GM23248 (cell line): ENCODE results near the gene ERI2. TPM values are rescaled to one million over a fixed set of nuclear protein-coding genes. Genes with fewer than 3 reads are reported as not detected.
"Not testable (repeated sequence)": the region's sequence is repeated elsewhere in the genome, so short reads cannot be mapped to it uniquely, and the experiment has no call there.

Experiments
- DNase-seq: peaks from one replicate; pipeline ENCODE4 v3.0.0-alpha.2; 2015
- H2AFZ ChIP-seq: fragments of 200-600 bp; sonication (generic); 2 replicates; pipeline ENCODE4 v1.6.1; 2016; ENCODE audit warnings: antibody characterized with exemption
- H3F3A ChIP-seq: fragments of 200-600 bp; sonication (generic); 2 replicates; pipeline ENCODE4 v1.6.1; 2016; ENCODE audit warnings: mild to moderate bottlenecking, antibody characterized with exemption, mixed run types; ENCODE audit not compliant: insufficient read depth
- H3K27ac ChIP-seq: fragments of 200-600 bp; sonication (generic); 2 replicates; pipeline ENCODE4 v1.5.1; 2016; ENCODE audit warnings: mild to moderate bottlenecking
- H3K27me3 ChIP-seq: fragments of 200-600 bp; sonication (generic); replicated peaks from 2 replicates; pipeline ENCODE4 v1.6.1; 2016; ENCODE audit warnings: mild to moderate bottlenecking; ENCODE audit not compliant: insufficient read depth
- H3K36me3 ChIP-seq: fragments of 200-600 bp; sonication (generic); 2 replicates; pipeline ENCODE4 v1.6.1; 2016; ENCODE audit warnings: low read depth, mild to moderate bottlenecking
- H3K4me1 ChIP-seq: fragments of 200-600 bp; sonication (generic); 2 replicates; pipeline ENCODE4 v1.6.1; 2016; ENCODE audit warnings: mild to moderate bottlenecking; ENCODE audit not compliant: insufficient read depth
- H3K4me2 ChIP-seq: fragments of 200-600 bp; sonication (generic); one replicate; pipeline ENCODE4 v1.6.1; 2016; ENCODE audit warnings: mild to moderate bottlenecking; ENCODE audit not compliant: unreplicated experiment
- H3K4me3 ChIP-seq: fragments of 200-600 bp; sonication (generic); 2 replicates; pipeline ENCODE4 v1.5.1; 2016; ENCODE audit warnings: mild to moderate bottlenecking
- H3K79me2 ChIP-seq: fragments of 200-600 bp; sonication (generic); 2 replicates; pipeline ENCODE4 v1.6.1; 2016; ENCODE audit warnings: mild to moderate bottlenecking; ENCODE audit not compliant: insufficient read depth
- H3K9ac ChIP-seq: fragments of 200-600 bp; sonication (generic); 2 replicates; pipeline ENCODE4 v1.6.1; 2016; ENCODE audit warnings: mild to moderate bottlenecking
- H3K9me2 ChIP-seq: fragments of 200-600 bp; sonication (generic); 2 replicates; pipeline ENCODE4 v1.6.1; 2016; ENCODE audit warnings: mixed run types, mild to moderate bottlenecking, moderate library complexity; ENCODE audit not compliant: insufficient read depth
- H3K9me3 ChIP-seq: fragments of 200-600 bp; sonication (generic); one replicate; pipeline ENCODE4 v1.6.1; 2017; ENCODE audit warnings: low read depth
- H4K20me1 ChIP-seq: fragments of 200-600 bp; sonication (generic); 2 replicates; pipeline ENCODE4 v1.6.0; 2016; ENCODE audit not compliant: insufficient read depth
- EZH2 ChIP-seq: fragments of 200-600 bp; sonication (generic); IDR thresholded peaks from 2 replicates; pipeline ENCODE4 v1.6.1; 2018; ENCODE audit warnings: antibody characterized with exemption, mild to moderate bottlenecking; ENCODE audit not compliant: insufficient read depth, poor library complexity, severe bottlenecking
- EZH2phosphoT487 ChIP-seq: fragments of 200-600 bp; sonication (generic); IDR thresholded peaks from 2 replicates; pipeline ENCODE4 v1.6.1; 2018; ENCODE audit warnings: antibody characterized with exemption, moderate library complexity, mild to moderate bottlenecking, low read depth; ENCODE audit not compliant: insufficient read depth
- WGBS, 2 experiments: methylation state at CpG; one replicate each; pipeline ENCODE4 v1.1.6; 2015 to 2017; ENCODE audit warnings: low lambda C conversion rate in 2 of 2, low coverage in 1 of 2; ENCODE audit errors: missing lambda C conversion rate in 2 of 2; 5-methylcytosine and 5-hydroxymethylcytosine counted together
- in situ Hi-C: fragments of 300-500 bp; cut with MboI; formaldehyde crosslinking; loops from 2 replicates; pipeline ENCODE4 v1.15.0; 2020
- polyA plus RNA-seq: library from polyadenylated mRNA; unstranded; fragments of >200 nt; fragmentation: Nextera tagmentation; extraction: Ambion mirVana; gene quantifications from 2 replicates; pipeline ENCODE4 v1.2.1, GENCODE V29; 2016
- total RNA-seq: library from RNA; depleted of rRNA; stranded (reverse); fragments of >200 nt; shearing (Covaris generic); gene quantifications from 2 replicates; pipeline ENCODE4 v1.2.3, GENCODE V29; 2014

Gene ERI2
- total and polyA plus RNA-seq, 2 experiments from 2014 or later, result 13.2 to 13.6 TPM

DNA sequence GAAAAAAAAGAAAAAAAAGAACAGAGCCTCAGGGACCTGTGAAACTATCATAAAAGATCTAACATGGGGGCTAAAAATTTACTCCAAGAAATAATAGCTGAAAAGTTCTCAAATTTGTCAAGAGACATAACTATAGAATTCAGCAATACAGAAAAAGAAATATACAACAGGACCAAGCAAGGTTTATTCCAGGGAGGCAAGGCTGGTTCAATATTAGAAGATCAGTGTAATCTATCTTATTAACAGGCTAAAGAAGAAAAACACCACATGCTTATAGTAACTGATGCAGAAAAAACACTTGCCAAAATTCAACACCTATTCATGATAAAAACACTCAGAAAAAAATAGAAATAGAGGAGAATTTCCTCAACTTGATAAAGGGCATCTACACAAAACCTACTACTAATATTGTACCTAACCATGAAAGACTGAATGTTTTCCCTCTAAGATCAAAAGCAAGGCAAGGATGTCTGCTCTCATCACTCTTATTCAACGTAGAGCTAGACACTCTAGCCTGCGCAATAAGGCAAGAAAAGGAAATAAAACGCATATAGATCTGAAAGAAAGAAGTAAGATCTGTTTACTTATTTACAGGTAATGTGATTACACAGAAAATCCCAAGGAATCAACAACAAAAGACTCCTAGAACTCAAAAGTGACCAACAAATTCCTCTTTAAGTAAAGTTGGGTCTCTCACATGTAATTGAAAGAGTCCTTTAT is 43.7 kb downstream of the ERI2 start:
- Histone ChIP-seq H3K4me1 (no peaks in the 10 kb centered on the region), H3K4me2 (no peak overlapping the region), H3F3A (no peaks in the 10 kb centered on the region), H3K9ac (no peak overlapping the region), H3K9me3 (no peaks in the 10 kb centered on the region), H3K79me2 (no peaks in the 10 kb centered on the region), H2AFZ (no peak overlapping the region; the same call in 1 of the 2 replicates), H3K9me2 (no peaks in the 10 kb centered on the region), H4K20me1 (no peaks in the 10 kb centered on the region), H3K27me3 (no peaks in the 10 kb centered on the region), H3K36me3 (no peaks in the 10 kb centered on the region), H3K4me3 (no peak overlapping the region), H3K27ac (no peak overlapping the region)
- in situ Hi-C loops, result no loop called here
- TF ChIP-seq EZH2, result no peak
- no peak for TF ChIP-seq EZH2phosphoT487
- whole genome bisulfite sequencing, 2 experiments, result 73 to 76% methylated on average over 3 of the region's 3 CpGs
- DNase-seq, result no peak

- no peaks in the 10 kb centered on the region for H3K36me3 ChIP-seq
- H4K20me1 ChIP-seq, result no peaks in the 10 kb centered on the region
- H3K27me3 ChIP-seq, result no peaks in the 10 kb centered on the region
- H3K9me2 ChIP-seq, result no peaks in the 10 kb centered on the region
- WGBS, 2 experiments, result 11 to 15% methylated on average over 1 of the region's 1 CpG
- DNase-seq, result no peak
- in situ Hi-C loops, result no loop called here
- no peak overlapping the region for H3K4me2 ChIP-seq
- H2AFZ ChIP-seq, result no peak overlapping the region
- TF ChIP-seq EZH2phosphoT487 (no peak), EZH2 (no peak)
- no peaks in the 10 kb centered on the region for H3K4me1 ChIP-seq
- no peak overlapping the region for H3K4me3 ChIP-seq
- no peaks in the 10 kb centered on the region for H3K79me2 ChIP-seq
- H3K9ac ChIP-seq, result no peak overlapping the region
- no peaks in the 10 kb centered on the region for H3K9me3 ChIP-seq
- no peak overlapping the region for H3K27ac ChIP-seq
- no peaks in the 10 kb centered on the region for H3F3A ChIP-seq
These were observed 45.1 kb downstream of the ERI2 start for GRCh38 chr16:20761175-20761574.

- DNase-seq, result no peak
- no peaks in the 10 kb centered on the region for H3K9me2 ChIP-seq
- no peaks in the 10 kb centered on the region for H3F3A ChIP-seq
- no peak overlapping the region for H3K4me3 ChIP-seq
- 39 to 58% methylated on average over 2 of the region's 2 CpGs for WGBS, 2 experiments
- H4K20me1 ChIP-seq, result no peaks in the 10 kb centered on the region
- no peaks in the 10 kb centered on the region for H3K4me1 ChIP-seq
- H3K36me3 ChIP-seq, result no peaks in the 10 kb centered on the region
- no peak overlapping the region for H3K9ac ChIP-seq
- H3K9me3 ChIP-seq, result no peaks in the 10 kb centered on the region
- no peak overlapping the region for H3K27ac ChIP-seq
- TF ChIP-seq EZH2 (no peak), EZH2phosphoT487 (no peak)
- H3K4me2 ChIP-seq, result no peak overlapping the region
- H3K27me3 ChIP-seq, result no peaks in the 10 kb centered on the region
- no peaks in the 10 kb centered on the region for H3K79me2 ChIP-seq
- in situ Hi-C loops, result no loop called here
- no peak overlapping the region for H2AFZ ChIP-seq
These were observed 45.9 kb downstream of the ERI2 start for GRCh38 chr16:20760346-20760745.

GRCh38 chr16:20755799-20756198 is 50.5 kb downstream of the ERI2 start:
- H3K36me3 ChIP-seq, in situ Hi-C loops, H3K4me2 ChIP-seq, H3K9ac ChIP-seq, H2AFZ ChIP-seq, H3F3A ChIP-seq, H3K4me1 ChIP-seq, H3K27ac ChIP-seq, H3K9me3 ChIP-seq, DNase-seq, H3K27me3 ChIP-seq, H3K79me2 ChIP-seq, H3K9me2 ChIP-seq, H4K20me1 ChIP-seq, H3K4me3 ChIP-seq: not testable (repeated sequence)
- WGBS, 2 experiments, result 62 to 67% methylated on average over 5 of the region's 5 CpGs

DNA sequence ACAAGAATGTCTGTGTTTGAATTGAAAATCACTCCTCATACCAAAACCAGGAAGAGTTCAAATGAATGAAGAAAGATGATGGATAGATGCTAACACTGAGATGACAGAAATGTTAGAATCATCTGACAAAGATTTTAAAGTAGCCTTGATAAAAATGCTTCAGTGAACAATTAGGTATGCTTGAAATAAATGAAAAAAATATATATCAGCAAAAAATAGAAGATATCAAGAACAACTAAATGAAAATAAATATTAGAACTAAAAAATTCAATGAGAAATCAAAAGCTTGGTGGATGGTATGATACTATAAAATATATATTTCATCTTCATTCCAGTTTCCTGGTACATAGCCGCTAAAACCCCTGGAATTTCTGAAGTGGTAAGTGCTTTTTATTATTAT is 51.0 kb downstream of the ERI2 start:
- no peak for TF ChIP-seq EZH2phosphoT487
- no peak for TF ChIP-seq EZH2
- H3K4me2 ChIP-seq, result no peak overlapping the region
- no peak overlapping the region for H2AFZ ChIP-seq
- no peak overlapping the region for H3K27ac ChIP-seq
- in situ Hi-C loops, result no loop called here
- H3K27me3 ChIP-seq, result no peaks in the 10 kb centered on the region
- H4K20me1 ChIP-seq, result no peaks in the 10 kb centered on the region
- H3K9me2 ChIP-seq, result no peaks in the 10 kb centered on the region
- no peak overlapping the region for H3K9ac ChIP-seq
- H3K4me1 ChIP-seq, result no peaks in the 10 kb centered on the region
- no peaks in the 10 kb centered on the region for H3K9me3 ChIP-seq
- H3K79me2 ChIP-seq, result no peaks in the 10 kb centered on the region
- no peaks in the 10 kb centered on the region for H3F3A ChIP-seq
- no peak for DNase-seq
- no peak overlapping the region for H3K4me3 ChIP-seq
- WGBS, 2 experiments, result 25 to 36% methylated on average over 1 of the region's 1 CpG
- no peaks in the 10 kb centered on the region for H3K36me3 ChIP-seq
